ENCODE data around the gene PPP2R1B.

PPP2R1B gene

GRCh38 chr11:111782109-111782741 is 16.0 kb upstream of the PPP2R1B start:
- TF ChIP-seq CREB1 (IDR thresholded peaks at IDR 0.05; ENCODE audit: low read depth) (no peak), MAX (IDR thresholded peaks at IDR 0.05) (no peak), FOXM1 (IDR thresholded peaks at IDR 0.05; ENCODE audit: borderline replicate concordance, low read depth) (no peak), CEBPB (IDR thresholded peaks at IDR 0.05) (no peak), EGR1 (IDR thresholded peaks at IDR 0.05) (no peak), ZBTB7A (IDR thresholded peaks at IDR 0.05; ENCODE audit: low read depth) (no peak), TAF1 (IDR thresholded peaks at IDR 0.05; ENCODE audit: low read depth) (no peak), YY1 (IDR thresholded peaks at IDR 0.05; ENCODE audit: low read depth) (no peak), NFIC (IDR thresholded peaks at IDR 0.05) (no peak), USF1 (IDR thresholded peaks at IDR 0.05) (no peak), RAD21 (IDR thresholded peaks at IDR 0.05; ENCODE audit: low read depth) (no peak), TCF12 (IDR thresholded peaks at IDR 0.05; ENCODE audit: low read depth) (no peak), EP300 (IDR thresholded peaks at IDR 0.05; ENCODE audit: borderline replicate concordance) (no peak), REST (IDR thresholded peaks at IDR 0.05; ENCODE audit: low read depth) (no peak), TEAD4 (IDR thresholded peaks at IDR 0.05) (no peak)

GRCh38 chr11:111779118-111779517 is 12.9 kb upstream of the PPP2R1B start:
- TF ChIP-seq REST (IDR thresholded peaks at IDR 0.05; ENCODE audit: low read depth) (no peak), YY1 (IDR thresholded peaks at IDR 0.05; ENCODE audit: low read depth) (no peak), MAX (IDR thresholded peaks at IDR 0.05) (no peak), EP300 (IDR thresholded peaks at IDR 0.05; ENCODE audit: borderline replicate concordance) (no peak), RAD21 (IDR thresholded peaks at IDR 0.05; ENCODE audit: low read depth) (no peak), TCF12 (IDR thresholded peaks at IDR 0.05; ENCODE audit: low read depth) (no peak), TEAD4 (IDR thresholded peaks at IDR 0.05) (no peak), TAF1 (IDR thresholded peaks at IDR 0.05; ENCODE audit: low read depth) (no peak), FOXM1 (IDR thresholded peaks at IDR 0.05; ENCODE audit: borderline replicate concordance, low read depth) (no peak)

- no peak for TF ChIP-seq TCF12 (IDR thresholded peaks at IDR 0.05; ENCODE audit: low read depth)
- no peak for TF ChIP-seq USF1 (IDR thresholded peaks at IDR 0.05)
- no peak for TF ChIP-seq REST (IDR thresholded peaks at IDR 0.05; ENCODE audit: low read depth)
- TF ChIP-seq RAD21 (IDR thresholded peaks at IDR 0.05; ENCODE audit: low read depth) = no peak
- TF ChIP-seq NFIC (IDR thresholded peaks at IDR 0.05) = no peak
- no peak for TF ChIP-seq FOXM1 (IDR thresholded peaks at IDR 0.05; ENCODE audit: borderline replicate concordance, low read depth)
- TF ChIP-seq CEBPB (IDR thresholded peaks at IDR 0.05) = no peak
- no peak for TF ChIP-seq TEAD4 (IDR thresholded peaks at IDR 0.05)
Measured at GRCh38 chr11:111778047-111778558, 11.9 kb upstream of the PPP2R1B start.

- TF ChIP-seq RAD21 (IDR thresholded peaks at IDR 0.05; ENCODE audit: low read depth) (peak; percentile 86), YY1 (IDR thresholded peaks at IDR 0.05; ENCODE audit: low read depth) (0 out of 2 replicates have a peak, but pooled peaks have one; percentile 26), EP300 (IDR thresholded peaks at IDR 0.05; ENCODE audit: borderline replicate concordance) (no peak)
Measured at GRCh38 chr11:111777094-111778046, 11.2 kb upstream of the PPP2R1B start.
